ENCODE results near the gene KMT2C. TPM values are rescaled to one million over a fixed set of nuclear protein-coding genes. Genes with fewer than 3 reads are reported as not detected.
"Not testable (repeated sequence)": the region's sequence is repeated elsewhere in the genome, so short reads cannot be mapped to it uniquely, and the experiment has no call there.

Gene KMT2C
- total RNA-seq, 4 donors from 2014 or later = 59.0 to 73.9 (median 69.5) TPM

DNA sequence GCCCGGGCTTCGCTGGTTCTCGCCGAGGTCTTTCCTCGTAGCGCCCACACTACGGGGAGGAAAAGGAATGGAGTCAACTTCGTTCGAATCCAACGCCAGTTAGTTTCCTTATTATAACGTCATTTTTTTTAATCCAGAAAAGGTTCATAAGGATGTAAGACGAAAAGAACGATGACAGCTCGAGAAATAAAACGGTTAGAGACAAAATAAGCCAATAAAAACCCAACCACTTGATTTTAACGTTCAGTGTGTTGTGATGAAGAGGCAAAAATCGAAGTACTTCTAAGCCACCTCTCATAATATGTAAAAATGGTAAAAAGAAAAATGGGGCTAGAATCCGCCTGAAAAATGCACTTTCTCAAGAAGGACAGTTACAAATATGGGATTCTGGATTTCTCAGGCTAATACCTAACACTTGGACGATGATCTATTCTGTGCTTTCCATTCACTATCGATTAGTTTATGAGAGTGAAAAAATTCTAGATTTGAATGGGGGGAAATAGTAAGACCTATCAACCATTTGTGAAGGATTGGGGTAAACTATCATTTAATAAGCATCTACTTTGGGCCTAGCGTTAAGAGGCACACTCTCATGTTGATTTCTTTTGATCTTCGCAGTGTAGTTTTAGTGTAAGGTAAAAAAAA, 1.2 kb upstream of the KMT2C start:
- intact Hi-C loops (cut with DNase I) = loop anchor here (2.0 kb wide), 1 partner anchor 28 kb away; no protein-coding TSS in a partner anchor
- H3K27me3 ChIP-seq; DNase-seq (ENCODE audit: extremely low spot score); H3K36me3 ChIP-seq; H3K9me3 ChIP-seq: not testable (repeated sequence)
- peaks cover 15 to 31% (median 23%) of the 10 kb centered on the region in 4 donors for H3K4me1 ChIP-seq
- WGBS = 12% methylated on average over 21 of the region's 22 CpGs
- peak overlapping the region; percentile 98 to 99 (median 98) for H3K27ac ChIP-seq (replicated peaks in 1 of 4)
- TF ChIP-seq POLR2AphosphoS5 (IDR thresholded peaks at IDR 0.05) = peak in 1 of 2 donors; percentile 2
- peak overlapping the region; percentile 62 to 99 (median 96) for H3K4me3 ChIP-seq

GRCh38 chr7:152436111-152436930, 518 bp upstream of the KMT2C start:
- Histone ChIP-seq H3K9me3 (no peaks in the 10 kb centered on the region), H3K27me3 (no peaks in the 10 kb centered on the region), H3K36me3 (no peaks in the 10 kb centered on the region), H3K27ac (replicated peaks in 1 of 4) (peak overlapping the region; percentile 98 to 99 (median 98)), H3K4me1 (peaks cover 17 to 38% (median 28%) of the 10 kb centered on the region in 4 donors), H3K4me3 (peak overlapping the region; percentile 62 to 99 (median 96))
- 0% methylated on average over 13 of the region's 132 CpGs for WGBS
- intact Hi-C loops (cut with DNase I) = loop anchor here (2.0 kb wide), 1 partner anchor 28 kb away; no protein-coding TSS in a partner anchor
- TF ChIP-seq CTCF (IDR thresholded peaks at IDR 0.05) = no peak
- TF ChIP-seq EP300 (IDR thresholded peaks at IDR 0.05) = no peak
- peak; percentile 4 to 26 for TF ChIP-seq POLR2AphosphoS5 (IDR thresholded peaks at IDR 0.05)
- peak; percentile 59 for TF ChIP-seq POLR2A (IDR thresholded peaks at IDR 0.05; ENCODE audit: low read depth)
- DNase-seq (ENCODE audit: extremely low spot score) = peak; percentile 97

DNA sequence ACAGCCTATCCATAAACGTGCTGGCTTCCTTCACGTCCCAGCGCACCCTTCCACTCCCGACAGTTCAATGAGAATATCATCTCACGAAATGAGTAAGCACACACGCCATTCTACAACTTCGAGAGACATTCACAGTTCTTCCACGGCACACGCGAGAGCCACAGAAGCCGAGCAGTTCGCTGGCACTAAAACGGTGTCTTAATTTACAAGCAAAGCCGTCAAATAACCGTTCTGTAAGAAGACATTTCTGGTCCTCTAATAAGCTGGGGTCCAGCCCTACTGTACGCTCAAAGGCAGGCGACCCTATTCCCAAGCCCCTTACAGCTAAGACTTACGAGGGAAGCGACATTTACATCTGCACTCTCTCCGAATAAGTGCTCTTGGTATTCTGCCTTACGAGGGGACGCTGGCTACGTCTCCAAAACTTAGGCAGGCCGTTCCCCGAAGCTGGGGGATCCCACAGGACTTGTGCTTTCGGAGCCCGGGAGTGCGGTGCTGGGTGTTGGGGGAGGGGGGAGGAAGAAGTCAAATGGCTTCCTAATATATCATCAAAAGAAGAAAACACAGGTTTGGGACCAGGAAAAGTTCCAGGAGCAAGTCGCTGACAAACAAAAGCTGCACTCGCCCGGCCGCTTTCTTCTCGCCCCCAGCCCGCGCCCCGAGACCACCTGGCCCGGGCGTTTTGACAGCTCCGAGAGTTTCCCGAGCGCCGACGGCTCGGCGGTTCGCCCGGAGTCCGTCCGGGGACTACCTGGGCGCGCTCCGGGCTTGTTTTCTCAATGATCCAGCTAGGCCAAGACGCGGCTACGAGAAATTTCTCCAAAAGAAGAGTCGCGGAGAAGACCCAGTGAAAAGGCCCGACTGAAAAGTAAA, 1.1 kb downstream of the KMT2C start:
- DNase-seq (ENCODE audit: extremely low spot score); H3K9me3 ChIP-seq; H3K27me3 ChIP-seq; H3K36me3 ChIP-seq; intact Hi-C loops (cut with DNase I): not testable (repeated sequence)
- H3K27ac ChIP-seq (replicated peaks in 1 of 4) = peak overlapping the region; percentile 99 to 100 (median 99)
- WGBS = 1% methylated on average over 39 of the region's 58 CpGs
- peaks cover 27 to 54% (median 43%) of the 10 kb centered on the region in 4 donors for H3K4me1 ChIP-seq
- peak in 1 of 2 donors; percentile 21 for TF ChIP-seq POLR2AphosphoS5 (IDR thresholded peaks at IDR 0.05)
- H3K4me3 ChIP-seq = peak overlapping the region; percentile 92 to 99 (median 96)

DNA sequence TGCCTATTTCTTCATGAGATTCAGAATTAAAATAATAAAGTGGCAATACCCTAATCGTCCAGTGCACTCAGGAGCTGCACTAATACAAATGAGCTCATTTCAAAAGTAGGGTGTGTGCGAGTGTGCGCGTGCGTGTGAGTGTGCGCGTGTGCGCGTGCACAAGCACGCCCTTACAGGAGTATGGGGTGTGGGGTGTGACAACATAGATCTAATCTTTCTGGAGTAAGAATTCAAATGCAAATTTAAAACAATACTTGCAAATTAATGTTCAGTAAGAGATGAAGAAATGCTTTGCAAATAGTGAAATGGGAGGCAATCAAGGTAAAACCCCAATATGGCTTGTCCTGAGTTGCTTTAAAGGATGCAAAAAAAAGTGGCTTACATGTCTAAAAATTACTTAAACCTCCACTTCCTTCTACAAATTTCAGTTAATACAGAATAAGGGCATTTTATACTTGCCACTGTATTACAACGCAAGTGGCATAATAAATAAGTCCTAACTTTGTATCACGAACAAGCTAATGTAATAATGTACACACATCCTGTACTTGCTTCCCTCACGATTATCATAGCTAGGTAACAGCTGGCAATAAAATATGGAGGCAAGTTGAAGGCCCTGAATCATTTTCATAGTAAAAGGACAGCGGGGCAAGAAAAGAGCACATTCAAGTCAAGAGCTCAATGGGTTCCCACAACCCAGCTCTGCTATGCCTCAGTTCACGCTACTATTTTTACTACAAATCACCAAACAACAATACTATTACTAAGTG, 1.9 kb downstream of the KMT2C start:
- H3K4me3 ChIP-seq = peak overlapping the region; percentile 92 to 99 (median 96)
- WGBS = 4% methylated on average over 15 of the region's 15 CpGs
- H3K4me1 ChIP-seq = peaks cover 36 to 62% (median 52%) of the 10 kb centered on the region in 4 donors
- H3K36me3 ChIP-seq; H3K9me3 ChIP-seq; DNase-seq (ENCODE audit: extremely low spot score); intact Hi-C loops (cut with DNase I); H3K27me3 ChIP-seq: not testable (repeated sequence)
- TF ChIP-seq POLR2AphosphoS5 (IDR thresholded peaks at IDR 0.05) (peak in 1 of 2 donors; percentile 18), CTCF (IDR thresholded peaks at IDR 0.05) (peak in 2 of 3 experiments; percentile 23 to 30)
- H3K27ac ChIP-seq (replicated peaks in 1 of 4) = peak overlapping the region; percentile 99 to 100 (median 99)

- H3K36me3 ChIP-seq; H3K27me3 ChIP-seq; H3K9me3 ChIP-seq; intact Hi-C loops (cut with DNase I); DNase-seq (ENCODE audit: extremely low spot score): not testable (repeated sequence)
- H3K4me3 ChIP-seq = peak overlapping the region in 2 of 4 donors; percentile 6 to 99
- WGBS = 84% methylated on average over 10 of the region's 10 CpGs
- H3K27ac ChIP-seq (replicated peaks in 1 of 4) = peak overlapping the region in 2 of 4 donors; percentile 14
- peaks cover 41 to 71% (median 63%) of the 10 kb centered on the region in 4 donors for H3K4me1 ChIP-seq
These were observed 3.1 kb downstream of the KMT2C start for GRCh38 chr7:152432735-152433134.

Measured in esophagus muscularis mucosa (tissue), 4 donors.